PFSK-1 (cell line): ENCODE measurements around the gene ALOX15B.

ENCODE experiments used
- FOXP2 ChIP-seq: optimal IDR thresholded peaks from 2 replicates; pipeline ENCODE3; 2011; ENCODE audit warnings: borderline replicate concordance, control low read depth, inconsistent platforms; ENCODE audit not compliant: insufficient read depth; ENCODE audit errors: extremely low read length, extremely low read depth
- POLR2AphosphoS5 ChIP-seq: IDR thresholded peaks from 2 replicates; pipeline ENCODE4 v1.6.1; 2012; ENCODE audit warnings: low read depth, mild to moderate bottlenecking, control low read depth, low read length, moderate library complexity
- SIN3A ChIP-seq: IDR thresholded peaks from 2 replicates; pipeline ENCODE4 v1.6.1; 2012; ENCODE audit warnings: mild to moderate bottlenecking, low read length, moderate library complexity, borderline replicate concordance; ENCODE audit not compliant: insufficient read depth
- TAF1 ChIP-seq: IDR thresholded peaks from 2 replicates; pipeline ENCODE4 v1.6.1; 2012; ENCODE audit warnings: low read length, control low read depth, borderline replicate concordance; ENCODE audit not compliant: insufficient read depth
- TF ChIP-seq, protein P1 (sequence below), 2 experiments: IDR thresholded peaks; 2 replicates each; pipeline versions ENCODE4 v1.6.1 to v1.8.0; 2011 to 2012; ENCODE audit warnings: low read depth in 2 of 2, low read length in 2 of 2, control low read depth in 1 of 2, inconsistent platforms in 1 of 2, mild to moderate bottlenecking in 1 of 2, moderate library complexity in 1 of 2; ENCODE audit not compliant: insufficient read depth in 1 of 2

The ALOX15B gene

DNA sequence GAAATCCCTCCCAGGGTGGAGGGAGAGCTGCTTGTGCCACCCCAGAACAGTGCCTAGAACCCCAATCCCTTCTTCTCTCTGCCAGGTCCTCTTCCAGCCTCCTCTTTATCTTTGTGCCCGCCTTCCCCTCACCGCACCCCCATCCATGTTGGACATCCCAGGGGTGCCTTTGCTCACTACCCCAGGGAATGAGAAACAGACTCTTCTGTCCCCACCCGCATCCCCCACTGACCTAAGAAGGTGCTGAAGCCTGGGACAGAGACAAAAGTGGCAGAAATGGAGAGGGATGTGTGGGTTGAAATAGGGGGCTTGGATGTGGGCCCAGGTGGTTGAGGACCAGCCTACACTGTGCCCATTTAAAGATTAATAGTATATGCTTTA lies 17.0 kb downstream of the ALOX15B start:
- TF ChIP-seq SIN3A, result no peak
- no peak for TF ChIP-seq FOXP2
- TF ChIP-seq, protein P1, sequence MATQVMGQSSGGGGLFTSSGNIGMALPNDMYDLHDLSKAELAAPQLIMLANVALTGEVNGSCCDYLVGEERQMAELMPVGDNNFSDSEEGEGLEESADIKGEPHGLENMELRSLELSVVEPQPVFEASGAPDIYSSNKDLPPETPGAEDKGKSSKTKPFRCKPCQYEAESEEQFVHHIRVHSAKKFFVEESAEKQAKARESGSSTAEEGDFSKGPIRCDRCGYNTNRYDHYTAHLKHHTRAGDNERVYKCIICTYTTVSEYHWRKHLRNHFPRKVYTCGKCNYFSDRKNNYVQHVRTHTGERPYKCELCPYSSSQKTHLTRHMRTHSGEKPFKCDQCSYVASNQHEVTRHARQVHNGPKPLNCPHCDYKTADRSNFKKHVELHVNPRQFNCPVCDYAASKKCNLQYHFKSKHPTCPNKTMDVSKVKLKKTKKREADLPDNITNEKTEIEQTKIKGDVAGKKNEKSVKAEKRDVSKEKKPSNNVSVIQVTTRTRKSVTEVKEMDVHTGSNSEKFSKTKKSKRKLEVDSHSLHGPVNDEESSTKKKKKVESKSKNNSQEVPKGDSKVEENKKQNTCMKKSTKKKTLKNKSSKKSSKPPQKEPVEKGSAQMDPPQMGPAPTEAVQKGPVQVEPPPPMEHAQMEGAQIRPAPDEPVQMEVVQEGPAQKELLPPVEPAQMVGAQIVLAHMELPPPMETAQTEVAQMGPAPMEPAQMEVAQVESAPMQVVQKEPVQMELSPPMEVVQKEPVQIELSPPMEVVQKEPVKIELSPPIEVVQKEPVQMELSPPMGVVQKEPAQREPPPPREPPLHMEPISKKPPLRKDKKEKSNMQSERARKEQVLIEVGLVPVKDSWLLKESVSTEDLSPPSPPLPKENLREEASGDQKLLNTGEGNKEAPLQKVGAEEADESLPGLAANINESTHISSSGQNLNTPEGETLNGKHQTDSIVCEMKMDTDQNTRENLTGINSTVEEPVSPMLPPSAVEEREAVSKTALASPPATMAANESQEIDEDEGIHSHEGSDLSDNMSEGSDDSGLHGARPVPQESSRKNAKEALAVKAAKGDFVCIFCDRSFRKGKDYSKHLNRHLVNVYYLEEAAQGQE (IDR thresholded peaks at IDR 0.05; ENCODE audit: insufficient read depth in 1 of 2, low read depth in 2 of 2, low read length in 2 of 2), result no peak
- TF ChIP-seq TAF1, result no peak
- TF ChIP-seq POLR2AphosphoS5, result no peak

DNA sequence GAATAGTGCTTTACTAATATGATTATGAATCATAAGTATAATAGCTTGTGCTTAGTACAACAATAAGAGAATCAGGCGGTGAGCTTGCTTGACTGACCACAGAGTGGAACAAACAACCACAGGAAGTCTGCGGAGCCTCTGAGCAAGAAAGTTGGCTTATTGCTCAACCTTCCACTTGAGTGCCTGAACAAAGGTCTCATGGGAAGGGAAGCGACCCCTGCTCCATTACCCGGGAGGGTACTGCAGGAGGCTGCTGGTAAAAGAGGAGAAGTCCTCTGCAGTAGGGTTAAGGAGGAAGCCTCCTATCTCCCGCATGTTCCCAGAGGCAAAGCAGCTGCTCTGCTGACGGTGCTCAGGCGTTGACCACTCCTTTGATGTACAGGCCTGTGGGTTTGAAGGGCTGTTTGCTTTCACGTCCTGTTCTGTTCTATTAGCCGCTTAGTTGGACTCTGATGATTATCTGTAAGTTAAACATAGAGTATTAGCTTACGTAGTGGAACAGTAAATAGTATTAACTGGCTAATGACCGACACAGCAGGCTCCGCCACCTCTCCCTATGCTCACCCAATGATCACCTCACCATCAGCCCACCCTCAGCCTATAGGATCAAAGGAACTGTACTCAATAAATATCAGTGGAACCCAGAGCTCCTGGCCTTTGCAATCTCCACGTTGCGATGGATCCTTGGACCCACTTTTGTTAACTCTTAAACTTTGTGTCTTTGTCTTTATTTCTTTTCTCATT lies 17.5 kb downstream of the ALOX15B start:
- TF ChIP-seq TAF1, result no peak
- TF ChIP-seq, protein P1 (IDR thresholded peaks at IDR 0.05; ENCODE audit: insufficient read depth in 1 of 2, low read depth in 2 of 2, low read length in 2 of 2), result 0 out of 4 replicates have a peak, but pooled peaks of 1 of the 2 experiments have one; percentile 21

DNA sequence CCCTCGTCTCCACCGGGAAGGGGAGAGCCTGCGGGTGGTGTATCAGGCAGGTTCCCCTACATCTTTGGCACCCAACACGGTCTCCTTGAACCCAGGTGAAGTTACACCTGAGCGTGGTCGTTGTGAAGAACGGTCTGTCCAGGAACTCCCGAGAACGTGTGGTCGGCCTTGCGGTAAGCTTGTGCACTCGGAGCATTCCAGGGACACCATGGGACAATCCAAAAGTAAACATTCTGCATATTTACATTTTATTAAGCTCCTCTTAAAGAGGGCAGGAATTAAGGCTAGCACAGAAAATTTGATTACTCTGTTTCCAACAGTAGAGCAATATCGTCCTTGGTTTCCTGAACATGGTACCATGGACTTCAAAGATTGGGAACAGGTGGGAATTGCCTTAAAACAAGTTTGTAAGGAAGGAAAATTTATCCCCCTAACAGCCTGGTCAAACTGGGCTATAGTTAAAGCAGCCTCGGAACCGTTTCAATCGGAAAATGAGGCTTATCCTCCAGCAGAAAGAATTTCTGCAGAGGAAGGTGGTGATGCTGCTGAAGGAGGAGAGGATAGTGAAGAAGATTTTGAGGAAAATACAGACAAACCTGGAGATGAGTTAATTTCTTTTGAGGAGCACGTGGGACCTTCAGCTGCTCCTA lies 18.2 kb downstream of the ALOX15B start:
- TF ChIP-seq SIN3A, result no peak

DNA sequence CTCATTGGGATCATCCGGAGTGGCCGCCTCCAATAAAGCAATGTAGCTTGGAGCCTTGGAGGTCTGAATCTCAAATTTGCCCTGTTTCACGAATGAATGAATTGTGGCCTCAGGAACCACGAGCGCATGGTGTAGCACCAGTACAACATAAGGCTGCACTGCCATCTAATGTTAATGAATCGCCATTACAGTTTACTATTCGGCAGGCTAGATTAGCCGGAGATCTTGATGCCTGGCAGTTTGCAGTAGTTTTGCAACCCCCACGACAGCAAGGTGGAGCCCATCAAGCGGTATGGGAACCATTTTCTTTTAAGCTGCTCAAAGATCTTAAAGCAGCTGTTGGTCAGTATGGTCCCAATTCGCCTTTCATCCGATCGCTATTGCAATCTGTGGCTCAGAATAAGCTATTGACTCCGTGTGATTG lies 18.8 kb downstream of the ALOX15B start:
- TF ChIP-seq TAF1 (no peak), SIN3A (no peak), POLR2AphosphoS5 (no peak), FOXP2 (no peak)
- TF ChIP-seq, protein P1 (IDR thresholded peaks at IDR 0.05; ENCODE audit: insufficient read depth in 1 of 2, low read depth in 2 of 2, low read length in 2 of 2), result no peak

DNA sequence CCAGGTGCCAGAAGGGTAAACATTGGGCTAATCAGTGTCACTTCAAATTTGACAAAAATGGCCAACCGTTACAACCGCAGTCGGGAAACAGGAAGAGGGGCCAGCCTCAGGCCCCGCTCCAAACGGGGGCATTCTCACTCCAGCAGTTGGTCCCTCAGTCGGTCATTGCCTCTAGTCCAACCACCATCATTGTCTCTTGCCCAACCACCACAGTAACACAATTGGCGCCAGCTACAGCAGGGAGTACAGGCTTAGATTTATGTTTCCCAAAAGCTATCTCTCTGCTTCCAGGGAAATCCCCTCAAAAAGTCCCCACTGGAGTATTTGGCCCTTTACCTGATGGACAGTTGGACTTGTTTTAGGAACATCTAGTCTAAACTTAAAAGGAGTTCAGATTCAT lies 20.3 kb downstream of the ALOX15B start:
- TF ChIP-seq, protein P1 (IDR thresholded peaks at IDR 0.05; ENCODE audit: insufficient read depth in 1 of 2, low read depth in 2 of 2, low read length in 2 of 2), result no peak
- no peak for TF ChIP-seq SIN3A
- TF ChIP-seq POLR2AphosphoS5, result no peak
- TF ChIP-seq FOXP2, result no peak
- TF ChIP-seq TAF1, result no peak
